ENCODE measurements around the gene FIP1L1. TPM values are rescaled to one million over a fixed set of nuclear protein-coding genes. Genes with fewer than 3 reads are reported as not detected.

FIP1L1 gene
- total and polyA plus RNA-seq, 2 of the 13 experiments (the other 11 are each of a cell fraction or from before 2014, with no cell fraction given): 14.9 to 69.4 TPM

- H3K4me3 ChIP-seq (replicated peaks in 1 of 3; ENCODE audit: insufficient read depth in 1 of 3, low read depth in 2 of 3, low read length in 3 of 3): no peak overlapping the region
- BruUV-seq (replicated peaks): no TSS peak
- intact Hi-C loops (cut with micrococcal nuclease; ENCODE audit: unreplicated experiment): no loop called here
- TF ChIP-seq GABPA (IDR thresholded peaks at IDR 0.05; ENCODE audit: low read depth, low read length) (no peak), GABPA (CRISPR knock-in tag; IDR thresholded peaks at IDR 0.05; ENCODE audit: low read depth) (no peak), ZBTB4 (CRISPR knock-in tag; IDR thresholded peaks at IDR 0.05; ENCODE audit: borderline replicate concordance) (no peak), ATF6 (CRISPR knock-in tag; conservative IDR thresholded peaks at IDR 0.05) (no peak), SP4 (CRISPR knock-in tag; IDR thresholded peaks at IDR 0.05) (no peak), MTA3 (CRISPR knock-in tag; IDR thresholded peaks at IDR 0.05) (no peak), RARG (CRISPR knock-in tag; IDR thresholded peaks at IDR 0.05; ENCODE audit: low read depth) (no peak), ZNF619 (CRISPR knock-in tag; IDR thresholded peaks at IDR 0.05) (no peak), NBN (conservative IDR thresholded peaks at IDR 0.05) (no peak), RARA (CRISPR knock-in tag; IDR thresholded peaks at IDR 0.05) (no peak), SMYD3 (CRISPR knock-in tag; IDR thresholded peaks at IDR 0.05) (no peak), SAFB2 (CRISPR knock-in tag; IDR thresholded peaks at IDR 0.05; ENCODE audit: borderline replicate concordance, low read depth) (no peak), RNF2 (conservative IDR thresholded peaks at IDR 0.05; ENCODE audit: low read depth) (no peak), ZNF879 (CRISPR knock-in tag; IDR thresholded peaks at IDR 0.05) (no peak), ZNF770 (CRISPR knock-in tag; IDR thresholded peaks at IDR 0.05) (no peak), CREM (IDR thresholded peaks at IDR 0.05) (no peak), CREM (CRISPR knock-in tag; IDR thresholded peaks at IDR 0.05) (no peak), U2AF2 (IDR thresholded peaks at IDR 0.05; ENCODE audit: low read depth, low read length) (no peak)
Measured at GRCh38 chr4:53419208-53419607, 41.8 kb downstream of the FIP1L1 start.

More at GRCh38 chr4:53419208-53419607, 41.8 kb downstream of the FIP1L1 start:
- DNase-seq (ENCODE audit: low spot score): no peak
- ChIA-PET POLR2A (no interaction called here), CTCF (ENCODE audit: low intra/inter-chr PET ratio, low total read pairs) (no interaction called here)
- no peaks in the 10 kb centered on the region for H4K20me1 ChIP-seq (ENCODE audit: insufficient read depth, low read length)
- no peak overlapping the region for H3K4me2 ChIP-seq (ENCODE audit: low read depth, low read length)
- H3K27me3 ChIP-seq (ENCODE audit: control insufficient read depth in 1 of 2, insufficient read depth in 2 of 2, low read length in 2 of 2): no peaks in the 10 kb centered on the region
- H3K36me3 ChIP-seq (replicated peaks in 1 of 2; ENCODE audit: control insufficient read depth in 1 of 2, insufficient read depth in 2 of 2, low read length in 2 of 2): peaks cover 1 to 13% of the 10 kb centered on the region in 2 experiments; a peak in 3 of 5 replicates
- in situ Hi-C loops (cut with HindIII; ENCODE audit: extremely low pct_ligation_motif_present, low pct_unique_long_range_greater_than_20kb): no loop called here
- no peak for FAIRE-seq
- 0 out of 2 replicates have a peak, but pooled peaks cover 6% of the 10 kb centered on the region for H3K4me1 ChIP-seq (ENCODE audit: insufficient read depth, low read length)
- no peak for ATAC-seq
- WGBS (ENCODE audit: low lambda C conversion rate): 92% methylated on average over 3 of the region's 3 CpGs
- H3K79me2 ChIP-seq (ENCODE audit: insufficient read depth, low read length): no peaks in the 10 kb centered on the region
- no peak overlapping the region for H3K27ac ChIP-seq (ENCODE audit: extremely low read length, insufficient read depth, low read length)
- no peak overlapping the region for H2AFZ ChIP-seq (ENCODE audit: low read length)
- no peaks in the 10 kb centered on the region for H3K9me3 ChIP-seq (ENCODE audit: low read length)
- no peak overlapping the region for H3K9ac ChIP-seq (ENCODE audit: insufficient read depth, low read depth, low read length)
